GM06990 (cell line): ENCODE results near the gene ZNF608.

Experiments used
- DNase-seq: peaks from one replicate; pipeline ENCODE4 v3.0.0-alpha.2; 2011; ENCODE audit not compliant: insufficient read length; ENCODE audit errors: extremely low read depth
- H3K27me3 ChIP-seq: replicated peaks from 2 replicates; pipeline ENCODE4 v1.6.0; 2011; ENCODE audit warnings: low read length; ENCODE audit not compliant: control insufficient read depth, insufficient read depth
- H3K36me3 ChIP-seq: 2 replicates; pipeline ENCODE4 v1.5.1; 2011; ENCODE audit warnings: low read length; ENCODE audit not compliant: control insufficient read depth, insufficient read depth
- H3K4me3 ChIP-seq: replicated peaks from 2 replicates; pipeline ENCODE4 v1.5.1; 2011; ENCODE audit warnings: low read depth, mild to moderate bottlenecking, control low read depth, low read length
- TF ChIP-seq, protein P1 (sequence below): IDR thresholded peaks from 2 replicates; pipeline ENCODE4 v1.5.1; 2011; ENCODE audit warnings: low read length, control low read depth, mild to moderate bottlenecking, inconsistent platforms; ENCODE audit not compliant: insufficient read depth, poor library complexity, severe bottlenecking

ZNF608 gene

DNA sequence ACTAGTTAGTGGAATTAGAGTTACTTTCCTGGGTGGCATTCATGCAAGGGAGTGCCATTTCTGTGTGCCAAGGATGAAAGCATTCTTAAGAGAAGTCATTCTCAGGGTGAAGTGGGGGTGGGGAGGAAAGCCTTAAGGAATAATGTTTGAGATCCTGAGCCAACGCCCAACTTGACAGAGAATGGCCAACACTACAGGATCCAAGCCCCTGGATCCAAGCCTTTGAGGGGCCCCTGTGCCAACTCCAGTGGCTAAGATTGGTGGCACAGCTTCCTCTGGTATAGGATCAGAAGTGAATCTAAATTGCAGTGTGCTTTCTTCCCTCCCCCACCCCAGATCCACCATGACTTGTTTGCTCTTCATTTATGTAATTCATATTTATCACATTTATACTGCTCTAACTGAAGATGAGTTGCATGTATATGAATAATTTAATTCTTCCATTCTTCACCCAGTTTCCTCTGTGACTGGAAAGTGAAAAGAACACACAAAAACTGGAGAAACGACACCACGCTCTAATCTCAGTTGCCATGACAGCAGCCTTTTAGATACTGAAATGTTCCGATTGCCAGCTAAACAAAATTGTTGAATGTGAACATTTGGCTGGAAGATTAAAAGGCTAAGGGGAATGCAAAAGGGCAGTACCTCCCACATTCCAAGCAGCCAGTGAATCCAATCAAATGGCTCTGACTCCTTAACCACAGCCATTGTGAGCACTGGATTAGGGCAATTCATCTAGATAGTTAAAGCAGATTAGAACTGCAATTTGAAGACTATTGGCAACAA, 4.5 kb downstream of the ZNF608 start:
- Histone ChIP-seq H3K4me3 (peak overlapping the region; percentile 79), H3K27me3 (no peaks in the 10 kb centered on the region), H3K36me3 (no peaks in the 10 kb centered on the region)
- DNase-seq = no peak
- TF ChIP-seq, protein P1, sequence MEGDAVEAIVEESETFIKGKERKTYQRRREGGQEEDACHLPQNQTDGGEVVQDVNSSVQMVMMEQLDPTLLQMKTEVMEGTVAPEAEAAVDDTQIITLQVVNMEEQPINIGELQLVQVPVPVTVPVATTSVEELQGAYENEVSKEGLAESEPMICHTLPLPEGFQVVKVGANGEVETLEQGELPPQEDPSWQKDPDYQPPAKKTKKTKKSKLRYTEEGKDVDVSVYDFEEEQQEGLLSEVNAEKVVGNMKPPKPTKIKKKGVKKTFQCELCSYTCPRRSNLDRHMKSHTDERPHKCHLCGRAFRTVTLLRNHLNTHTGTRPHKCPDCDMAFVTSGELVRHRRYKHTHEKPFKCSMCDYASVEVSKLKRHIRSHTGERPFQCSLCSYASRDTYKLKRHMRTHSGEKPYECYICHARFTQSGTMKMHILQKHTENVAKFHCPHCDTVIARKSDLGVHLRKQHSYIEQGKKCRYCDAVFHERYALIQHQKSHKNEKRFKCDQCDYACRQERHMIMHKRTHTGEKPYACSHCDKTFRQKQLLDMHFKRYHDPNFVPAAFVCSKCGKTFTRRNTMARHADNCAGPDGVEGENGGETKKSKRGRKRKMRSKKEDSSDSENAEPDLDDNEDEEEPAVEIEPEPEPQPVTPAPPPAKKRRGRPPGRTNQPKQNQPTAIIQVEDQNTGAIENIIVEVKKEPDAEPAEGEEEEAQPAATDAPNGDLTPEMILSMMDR = no peak

DNA sequence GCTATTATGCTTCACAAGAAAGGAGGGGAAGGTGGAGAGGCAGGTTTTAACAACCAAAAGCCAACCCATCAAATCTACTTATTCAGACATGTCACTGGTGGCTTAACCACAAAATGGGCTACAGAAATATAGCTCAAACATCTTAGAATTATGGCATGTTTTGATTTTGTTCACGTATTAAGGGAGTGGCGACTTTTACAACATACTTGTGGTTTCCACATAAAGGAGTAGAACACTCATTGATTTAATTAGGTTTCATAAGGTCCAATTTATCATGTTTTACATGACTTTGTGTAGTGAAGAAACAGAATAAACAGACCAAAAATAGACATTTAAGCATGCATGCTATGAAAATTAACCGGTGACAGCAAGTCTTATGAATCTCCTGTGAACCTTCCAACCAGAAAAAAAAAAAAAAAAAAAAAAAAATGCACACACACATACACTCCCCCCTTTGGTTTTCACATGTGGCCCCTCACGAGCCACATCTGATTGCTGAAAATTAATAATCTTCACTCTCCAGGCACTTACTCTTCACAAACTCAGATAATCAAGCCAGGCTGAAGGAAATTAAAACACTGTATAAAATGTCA, 5.4 kb downstream of the ZNF608 start:
- Histone ChIP-seq H3K27me3 (no peaks in the 10 kb centered on the region), H3K4me3 (peak overlapping the region; percentile 79), H3K36me3 (no peaks in the 10 kb centered on the region)
- TF ChIP-seq, protein P1 = no peak
- no peak for DNase-seq

DNA sequence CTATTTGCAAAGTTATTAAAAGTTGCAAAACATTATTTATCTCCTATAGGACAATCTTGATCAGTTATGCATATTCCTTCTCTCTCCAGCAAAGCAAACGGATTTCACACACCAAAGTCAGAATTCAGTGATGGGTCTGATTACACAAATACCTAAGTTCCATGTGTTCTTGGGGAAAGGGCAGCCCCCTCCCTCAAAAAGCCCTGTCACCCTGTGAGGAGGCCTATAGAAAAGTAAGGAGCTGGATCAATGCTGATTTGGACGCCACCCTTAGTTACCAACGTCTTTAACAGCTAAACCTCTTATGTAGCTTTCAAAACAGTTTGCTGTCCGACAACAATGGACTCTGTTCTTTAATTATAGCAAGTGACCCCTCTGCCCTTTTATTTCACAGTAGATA, 6.4 kb downstream of the ZNF608 start:
- Histone ChIP-seq H3K27me3 (no peaks in the 10 kb centered on the region), H3K4me3 (peak overlapping the region; percentile 19; the same call in 1 of the 2 replicates), H3K36me3 (no peaks in the 10 kb centered on the region)
- no peak for DNase-seq
- TF ChIP-seq, protein P1 = no peak

DNA sequence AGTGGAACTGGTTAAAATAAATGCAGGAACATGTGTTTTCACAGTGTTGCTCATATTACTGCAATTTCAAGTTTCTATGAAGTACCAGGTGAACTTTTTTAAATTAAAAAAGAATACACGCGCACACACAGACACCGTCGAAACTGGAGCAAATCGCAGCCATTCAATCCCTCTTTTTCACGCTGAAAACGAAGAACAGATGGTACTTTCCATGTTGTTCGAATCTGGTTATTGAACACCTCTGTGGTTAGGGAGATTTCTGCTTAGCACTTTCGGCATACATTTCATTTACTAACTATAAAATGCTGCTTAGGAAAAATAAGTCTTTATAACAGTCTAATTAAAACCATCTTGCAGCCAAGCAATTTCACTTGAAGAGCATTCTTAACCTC, 6.8 kb downstream of the ZNF608 start:
- Histone ChIP-seq H3K36me3 (no peaks in the 10 kb centered on the region), H3K27me3 (no peaks in the 10 kb centered on the region), H3K4me3 (peak overlapping the region; percentile 19; the same call in 1 of the 2 replicates)
- no peak for DNase-seq
- TF ChIP-seq, protein P1 = no peak

DNA sequence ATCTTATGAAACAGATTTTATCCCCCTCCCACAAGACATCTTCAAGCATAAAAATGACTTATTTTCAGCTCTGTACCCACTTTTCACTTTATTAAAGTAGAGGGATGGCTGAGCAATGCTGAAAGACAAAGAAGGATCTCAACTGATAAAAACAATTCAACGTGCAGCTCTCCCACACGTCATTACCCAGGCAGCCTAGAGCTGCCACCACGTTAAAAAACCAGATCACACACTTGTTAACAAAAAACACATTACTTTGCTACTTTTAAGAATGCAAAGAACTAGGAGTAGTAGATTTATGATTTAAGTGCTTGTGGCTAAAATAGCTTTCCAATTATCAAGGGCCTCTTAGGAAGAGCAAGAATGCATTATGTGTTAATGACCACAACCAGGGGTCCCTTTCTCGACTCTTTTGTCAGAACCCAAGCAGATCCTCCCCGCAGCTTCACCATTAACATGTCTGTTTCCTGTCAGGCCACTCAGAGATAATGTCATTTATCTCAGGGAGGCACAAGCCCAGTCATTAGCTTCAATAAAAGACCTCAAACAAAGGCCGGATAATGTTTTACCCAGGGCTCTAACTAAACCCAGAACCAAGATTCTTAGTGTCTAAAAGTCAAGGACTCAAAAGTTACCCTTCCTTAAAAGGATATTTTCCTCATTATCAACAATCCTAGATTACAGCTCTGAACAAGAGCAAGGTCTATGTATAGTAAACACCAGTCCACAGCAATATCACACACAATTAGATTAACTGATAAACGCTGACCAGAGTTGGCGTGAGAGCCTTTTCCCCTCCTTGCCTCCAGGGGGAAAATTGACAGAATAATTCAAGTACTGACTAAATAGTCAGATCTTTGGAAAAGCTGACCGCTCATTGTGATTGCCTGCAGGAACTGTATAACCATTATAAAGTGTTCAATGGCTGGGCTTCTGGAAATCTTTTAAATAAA, 7.5 kb downstream of the ZNF608 start:
- peak overlapping the region; percentile 19; the same call in 1 of the 2 replicates for H3K4me3 ChIP-seq
- DNase-seq = no peak

More for the DNA sequence above, 7.5 kb downstream of the ZNF608 start:
- Histone ChIP-seq H3K27me3 (no peaks in the 10 kb centered on the region), H3K36me3 (no peaks in the 10 kb centered on the region)
- TF ChIP-seq, protein P1 = no peak
